BLaER1 (cell line): Measurements from ENCODE around the gene MYOG.

Experiments
- H3K27ac ChIP-seq: shearing (Covaris generic); formaldehyde crosslinking; 2 replicates; pipeline ENCODE4 v1.8.1; 2022
- H3K27me3 ChIP-seq: shearing (Covaris generic); formaldehyde crosslinking; 2 replicates; pipeline ENCODE4 v1.8.1; 2022
- H3K36me3 ChIP-seq: shearing (Covaris generic); formaldehyde crosslinking; 2 replicates; pipeline ENCODE4 v1.8.1; 2022
- H3K4me1 ChIP-seq: shearing (Covaris generic); formaldehyde crosslinking; 2 replicates; pipeline ENCODE4 v1.8.1; 2022
- H3K4me2 ChIP-seq: shearing (Covaris generic); formaldehyde crosslinking; 2 replicates; pipeline ENCODE4 v1.8.1; 2022
- H3K4me3 ChIP-seq: shearing (Covaris generic); formaldehyde crosslinking; 2 replicates; pipeline ENCODE4 v1.8.1; 2022
- H3K9ac ChIP-seq: shearing (Covaris generic); formaldehyde crosslinking; 2 replicates; pipeline ENCODE4 v1.8.1; 2022
- H3K9me3 ChIP-seq: shearing (Covaris generic); formaldehyde crosslinking; 2 replicates; pipeline ENCODE4 v1.8.1; 2022
- H4K20me1 ChIP-seq: shearing (Covaris generic); formaldehyde crosslinking; 2 replicates; pipeline ENCODE4 v1.8.1; 2022
- Cebpa-rat ChIP-seq: shearing (Covaris generic); IDR thresholded peaks from 2 replicates; pipeline ENCODE4 v1.8.1; 2022

Gene MYOG

GRCh38 chr1:203050826-203051225, 35.0 kb downstream of the MYOG start:
- H3K36me3 ChIP-seq, result peaks cover 78% of the 10 kb centered on the region
- TF ChIP-seq Cebpa-rat, result no peak
- no peaks in the 10 kb centered on the region for H3K9me3 ChIP-seq
- no peaks in the 10 kb centered on the region for H4K20me1 ChIP-seq
- peak overlapping the region; percentile 52 for H3K27ac ChIP-seq
- H3K4me3 ChIP-seq, result no peak overlapping the region
- H3K4me1 ChIP-seq, result peaks cover 85% of the 10 kb centered on the region
- no peak overlapping the region for H3K9ac ChIP-seq
- no peaks in the 10 kb centered on the region for H3K27me3 ChIP-seq
- H3K4me2 ChIP-seq, result peak overlapping the region; percentile 69

DNA sequence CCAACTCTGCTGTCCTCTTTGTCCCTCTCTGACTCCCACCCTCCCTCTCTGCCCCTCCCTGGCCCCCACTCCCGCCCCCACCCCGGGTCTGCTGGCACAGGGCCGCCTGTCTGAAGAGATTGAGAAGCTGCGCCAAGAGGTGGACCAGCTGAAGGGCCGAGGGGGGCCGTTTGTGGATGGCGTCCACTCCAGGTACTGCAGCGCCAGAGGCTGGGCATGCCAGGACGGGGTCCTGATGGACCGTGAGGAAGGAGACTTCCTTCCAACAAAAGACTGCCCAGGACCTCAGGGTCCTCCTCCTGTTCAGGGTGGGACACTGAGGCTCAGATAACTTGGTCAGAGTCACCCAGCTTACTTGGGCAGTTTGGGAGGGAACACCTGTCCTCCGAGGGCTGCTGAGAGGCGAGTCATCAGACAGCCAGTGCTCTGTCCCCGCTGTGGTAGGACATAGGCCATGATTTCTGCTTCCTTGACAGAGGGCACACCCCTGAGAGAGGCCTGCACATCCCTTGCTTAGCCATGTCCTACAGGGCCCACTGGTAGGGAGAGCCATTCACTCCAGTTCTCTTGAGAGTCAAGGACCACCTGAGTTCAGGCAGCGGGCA, 36.1 kb downstream of the MYOG start:
- no peaks in the 10 kb centered on the region for H4K20me1 ChIP-seq
- TF ChIP-seq Cebpa-rat, result no peak

DNA sequence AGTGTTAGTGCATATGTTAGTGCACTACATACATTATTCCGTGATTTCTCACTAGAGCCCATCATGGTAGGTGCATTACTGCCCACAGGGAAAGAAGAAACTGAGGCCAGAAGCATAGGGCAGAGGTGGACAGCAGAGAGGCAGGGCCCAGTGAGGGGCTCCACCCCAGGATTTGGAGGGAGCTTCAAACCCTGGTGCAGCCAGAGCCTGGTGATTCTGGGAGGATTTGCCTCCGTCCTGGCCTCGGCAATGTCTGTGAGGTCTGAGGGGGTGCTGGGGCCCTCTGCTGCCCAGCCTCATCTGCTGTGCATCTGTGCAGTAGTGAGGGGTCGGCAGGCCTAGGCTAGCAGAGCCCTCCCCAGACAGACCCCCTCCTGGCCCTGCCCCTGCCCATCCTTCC, 36.7 kb downstream of the MYOG start:
- H3K9me3 ChIP-seq, result no peaks in the 10 kb centered on the region
- H3K4me3 ChIP-seq, result no peak overlapping the region
- peaks cover 79% of the 10 kb centered on the region for H3K36me3 ChIP-seq
- TF ChIP-seq Cebpa-rat, result no peak
- no peak overlapping the region for H3K9ac ChIP-seq
- peaks cover 68% of the 10 kb centered on the region for H3K4me1 ChIP-seq
- no peak overlapping the region for H3K4me2 ChIP-seq
- H3K27me3 ChIP-seq, result no peaks in the 10 kb centered on the region
- H4K20me1 ChIP-seq, result no peaks in the 10 kb centered on the region
- H3K27ac ChIP-seq, result no peak overlapping the region

More for the DNA sequence above, 36.1 kb downstream of the MYOG start:
- Histone ChIP-seq H3K4me1 (peaks cover 74% of the 10 kb centered on the region), H3K4me3 (no peak overlapping the region), H3K36me3 (peaks cover 78% of the 10 kb centered on the region), H3K27me3 (no peaks in the 10 kb centered on the region), H3K9ac (no peak overlapping the region), H3K9me3 (no peaks in the 10 kb centered on the region), H3K4me2 (peak overlapping the region; percentile 69; the same call in 1 of the 2 replicates), H3K27ac (peak overlapping the region; percentile 41)

- no peak overlapping the region for H3K4me2 ChIP-seq
- no peak overlapping the region for H3K9ac ChIP-seq
- TF ChIP-seq Cebpa-rat, result no peak
- no peaks in the 10 kb centered on the region for H4K20me1 ChIP-seq
- H3K4me1 ChIP-seq, result peaks cover 63% of the 10 kb centered on the region
- H3K27me3 ChIP-seq, result no peaks in the 10 kb centered on the region
- no peaks in the 10 kb centered on the region for H3K9me3 ChIP-seq
- no peak overlapping the region for H3K4me3 ChIP-seq
- H3K36me3 ChIP-seq, result peaks cover 79% of the 10 kb centered on the region
- H3K27ac ChIP-seq, result no peak overlapping the region
Observed at GRCh38 chr1:203048555-203049051, 37.2 kb downstream of the MYOG start.

- Histone ChIP-seq H3K4me3 (no peak overlapping the region), H4K20me1 (no peaks in the 10 kb centered on the region), H3K9me3 (no peaks in the 10 kb centered on the region), H3K9ac (no peak overlapping the region), H3K4me1 (peaks cover 58% of the 10 kb centered on the region), H3K36me3 (peaks cover 81% of the 10 kb centered on the region), H3K27me3 (no peaks in the 10 kb centered on the region), H3K27ac (no peak overlapping the region), H3K4me2 (no peak overlapping the region)
- no peak for TF ChIP-seq Cebpa-rat
Observed at GRCh38 chr1:203048086-203048485, 37.7 kb downstream of the MYOG start.

DNA sequence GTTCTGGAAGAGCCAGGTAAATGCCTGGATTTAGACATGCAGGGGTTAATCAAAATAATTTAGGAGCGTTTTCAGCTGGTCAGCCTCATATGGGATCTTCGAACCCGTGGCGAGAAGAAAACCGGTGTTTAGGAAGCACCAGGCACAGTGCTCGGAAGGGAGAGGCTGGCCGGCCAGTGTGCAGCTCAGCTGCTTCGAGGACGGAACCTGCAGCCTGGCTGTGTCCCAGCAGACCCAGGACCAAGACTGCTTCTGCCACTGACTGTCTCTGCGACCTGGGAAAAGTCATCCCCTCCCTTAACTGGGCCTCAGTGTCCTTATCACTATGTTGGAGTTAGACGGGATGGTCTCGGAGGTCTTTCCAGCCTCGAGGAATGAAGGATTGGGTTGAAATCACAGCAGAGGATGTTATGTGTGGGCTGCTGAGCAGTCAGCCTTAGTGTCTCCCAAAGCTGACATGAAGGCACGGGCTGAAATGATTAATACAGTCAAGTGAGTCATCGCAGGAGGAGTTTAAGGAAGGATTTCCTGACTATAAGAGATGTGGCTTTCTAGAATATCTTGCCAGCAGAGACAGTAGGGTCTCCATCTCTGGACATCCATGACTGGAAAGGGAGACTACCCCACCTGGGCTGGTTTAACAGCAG, 38.7 kb downstream of the MYOG start:
- no peak overlapping the region for H3K4me3 ChIP-seq
- H3K4me1 ChIP-seq, result peaks cover 51% of the 10 kb centered on the region
- peaks cover 87% of the 10 kb centered on the region for H3K36me3 ChIP-seq
- no peak for TF ChIP-seq Cebpa-rat
- H3K9me3 ChIP-seq, result no peaks in the 10 kb centered on the region
- H4K20me1 ChIP-seq, result no peaks in the 10 kb centered on the region
- no peak overlapping the region for H3K4me2 ChIP-seq
- H3K27me3 ChIP-seq, result no peaks in the 10 kb centered on the region
- H3K27ac ChIP-seq, result no peak overlapping the region
- H3K9ac ChIP-seq, result no peak overlapping the region

DNA sequence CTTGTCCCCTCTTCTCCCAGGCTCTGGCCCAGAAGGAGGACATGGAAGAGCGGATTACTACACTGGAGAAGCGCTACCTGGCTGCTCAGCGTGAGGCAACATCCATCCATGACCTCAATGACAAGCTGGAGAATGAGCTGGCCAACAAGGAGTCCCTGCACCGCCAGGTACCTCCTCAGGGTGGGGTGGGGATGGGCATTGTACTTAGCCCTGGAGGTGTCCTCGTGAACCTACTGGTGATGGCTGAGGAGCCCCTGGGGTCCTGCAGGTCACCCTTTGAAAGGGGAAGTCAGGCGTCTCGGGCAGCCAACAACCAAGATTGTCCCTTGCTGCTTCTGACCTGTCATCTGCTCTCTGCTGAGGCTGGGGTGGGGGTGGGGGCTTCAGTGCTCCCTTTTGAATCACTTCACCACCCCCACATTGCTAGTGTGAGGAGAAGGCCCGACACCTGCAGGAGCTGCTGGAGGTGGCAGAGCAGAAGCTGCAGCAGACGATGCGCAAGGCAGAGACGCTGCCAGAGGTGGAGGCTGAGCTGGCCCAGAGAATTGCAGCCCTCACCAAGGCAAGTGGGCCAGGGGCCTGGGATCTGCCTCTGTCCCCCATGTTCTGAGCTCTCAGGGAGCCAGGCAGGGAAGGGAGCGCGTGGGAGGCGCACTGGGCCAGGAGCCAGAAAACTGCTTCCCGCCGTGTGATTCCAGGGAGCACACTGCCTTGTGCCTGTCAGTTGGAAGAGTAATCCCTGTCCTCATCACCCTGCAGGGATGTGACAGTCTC, 39.8 kb downstream of the MYOG start:
- Histone ChIP-seq H3K4me2 (no peak overlapping the region), H3K4me1 (peaks cover 51% of the 10 kb centered on the region), H4K20me1 (no peaks in the 10 kb centered on the region), H3K9me3 (no peaks in the 10 kb centered on the region), H3K36me3 (peaks cover 96% of the 10 kb centered on the region), H3K27me3 (no peaks in the 10 kb centered on the region), H3K27ac (peak overlapping the region; percentile 41; the same call in 1 of the 2 replicates), H3K4me3 (no peak overlapping the region), H3K9ac (no peak overlapping the region)
- no peak for TF ChIP-seq Cebpa-rat

GRCh38 chr1:203045336-203045735, 40.5 kb downstream of the MYOG start:
- Histone ChIP-seq H3K36me3 (peaks cover 90% of the 10 kb centered on the region), H3K27me3 (no peaks in the 10 kb centered on the region), H3K9me3 (no peaks in the 10 kb centered on the region), H4K20me1 (no peaks in the 10 kb centered on the region), H3K27ac (no peak overlapping the region), H3K9ac (no peak overlapping the region), H3K4me3 (no peak overlapping the region), H3K4me2 (no peak overlapping the region), H3K4me1 (peaks cover 51% of the 10 kb centered on the region)
- TF ChIP-seq Cebpa-rat, result no peak

DNA sequence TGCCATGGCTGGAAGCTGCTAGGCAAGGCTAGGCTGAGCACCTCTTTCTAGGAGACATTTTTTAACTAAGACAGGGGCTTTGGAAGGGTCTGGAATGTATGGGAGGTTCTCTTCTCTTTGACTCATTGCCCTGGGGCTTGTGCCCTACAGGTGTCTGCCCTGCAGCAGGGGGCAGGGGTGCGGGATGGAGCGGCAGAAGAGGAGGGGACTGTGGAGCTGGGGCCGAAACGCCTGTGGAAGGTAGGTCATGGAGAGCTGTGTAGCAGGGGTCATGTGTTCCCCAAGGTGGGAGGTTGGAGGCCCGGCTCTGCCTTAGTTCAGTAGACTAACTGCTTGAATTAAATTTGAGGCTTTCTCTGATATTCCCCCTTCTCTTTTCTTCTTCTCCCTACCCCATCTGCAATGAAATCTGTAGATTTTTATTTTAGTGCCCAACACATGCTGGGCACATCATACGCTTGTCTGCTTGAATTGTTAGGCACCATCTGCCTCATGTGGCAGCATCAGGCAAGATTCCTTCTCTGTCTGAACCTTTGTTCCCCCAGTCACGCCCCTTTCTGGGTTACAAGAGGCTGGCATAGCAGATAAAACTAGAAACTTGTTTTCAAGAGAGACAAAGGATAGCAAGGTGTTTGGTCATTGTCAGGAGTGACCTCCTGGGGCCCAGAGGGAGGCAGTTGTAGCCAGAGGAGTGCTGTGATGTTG, 41.1 kb downstream of the MYOG start:
- H3K27me3 ChIP-seq, result no peaks in the 10 kb centered on the region
- no peak for TF ChIP-seq Cebpa-rat
- H3K36me3 ChIP-seq, result peaks cover 84% of the 10 kb centered on the region
- H3K4me2 ChIP-seq, result no peak overlapping the region
- no peaks in the 10 kb centered on the region for H3K9me3 ChIP-seq
- H3K27ac ChIP-seq, result no peak overlapping the region
- H3K4me3 ChIP-seq, result no peak overlapping the region
- H3K9ac ChIP-seq, result no peak overlapping the region
- H3K4me1 ChIP-seq, result peaks cover 51% of the 10 kb centered on the region
- H4K20me1 ChIP-seq, result no peaks in the 10 kb centered on the region
